HepG2 (cell line): Measurements from ENCODE around the gene ARL4D. TPM values are rescaled to one million over a fixed set of nuclear protein-coding genes. Genes with fewer than 3 reads are reported as not detected.

ENCODE experiments used
- microRNA counts: library from miRNA; unstranded; fragments of <30 nt; microRNA quantifications from one replicate; lab custom pipeline; 2015
- polyA plus RNA-seq, 8 experiments: library from polyadenylated mRNA; depleted of rRNA in 3 of 8; stranded (reverse) in 7 of 8; unstranded in 1 of 8; fragments of >200 nt; fragmentation: Illumina TruSeq in 4 of 8; extraction: Trizol in 4 of 8; gene quantifications; 2 replicates each; pipeline versions ENCODE4 v1.2.1 to v1.2.3, GENCODE V29; 2011 to 2016; ENCODE audit warnings: low read depth in 4 of 8, missing spikeins in 1 of 8, mixed read lengths in 1 of 8; ENCODE audit not compliant: insufficient read depth in 1 of 8
- small RNA-seq, 3 experiments: library from RNA; depleted of rRNA; stranded (forward); fragments of <200 nt; gene quantifications; one replicate each; pipeline ENCODE3, GENCODE V24; 2012; ENCODE audit warnings: low read depth in 2 of 3, low replicate concordance in 1 of 3; ENCODE audit not compliant: insufficient read length in 3 of 3, insufficient read depth in 2 of 3
- total RNA-seq, 5 experiments: library from RNA; depleted of rRNA; stranded (reverse); fragments of >200 nt; fragmentation: Illumina TruSeq; extraction: Trizol; gene quantifications; 2 replicates each; pipeline ENCODE4 v1.2.3, GENCODE V29; 2016; ENCODE audit warnings: low read depth in 1 of 5

ARL4D gene
- total and polyA plus RNA-seq, 2 of the 13 experiments (the other 11 are each of a cell fraction or from before 2014, with no cell fraction given), result 9.0 to 25.9 TPM

MicroRNAs encoded within 50 kb of the gene (microRNA counts, 767-probe panel; counts per million panel counts)
- not detected for microRNA hsa-miR-2117 (lab: Ali Mortazavi, UCI)

Small RNA genes within 50 kb of the gene (small RNA-seq; reads per million reads assigned to genes)
- gene RNU6-1137P (0 to 0.97 (median 0) reads per million in 3 experiments), gene RNU6-406P (0 reads per million in 3 experiments), gene RNU6-470P (0 reads per million in 3 experiments)

Other genes with a start within 250 kb of the ARL4D start
- gene NBR1, start 227.8 kb upstream of the ARL4D start, total RNA-seq (2016; rRNA removed; fragmentation: Illumina TruSeq; extraction: Trizol), result 51.7 and 79.0 TPM in 2 replicates
- gene NBR1, start 227.8 kb upstream of the ARL4D start, polyA plus RNA-seq (2011; rRNA removed), result 102 and 121 TPM in 2 replicates
- 7.3 and 16.9 TPM in 2 replicates for gene TMEM106A, start 187.1 kb upstream of the ARL4D start, total RNA-seq (2016; rRNA removed; fragmentation: Illumina TruSeq; extraction: Trizol)
- gene TMEM106A, start 187.1 kb upstream of the ARL4D start, polyA plus RNA-seq (2011; rRNA removed), result 34.9 and 35.9 TPM in 2 replicates
- gene CCDC200, start 170.4 kb upstream of the ARL4D start, total RNA-seq (2016; rRNA removed; fragmentation: Illumina TruSeq; extraction: Trizol), result not detected in 2 replicates
- gene CCDC200, start 170.4 kb upstream of the ARL4D start, polyA plus RNA-seq (2011; rRNA removed), result not detected in 2 replicates
- not detected in 2 replicates for gene RNU2-1, start 165.0 kb upstream of the ARL4D start, total RNA-seq (2016; rRNA removed; fragmentation: Illumina TruSeq; extraction: Trizol)
- not detected in 2 replicates for gene RNU2-1, start 165.0 kb upstream of the ARL4D start, polyA plus RNA-seq (2011; rRNA removed)
- 48.9 and 66.9 TPM in 2 replicates for gene DHX8, start 85.0 kb downstream of the ARL4D start, total RNA-seq (2016; rRNA removed; fragmentation: Illumina TruSeq; extraction: Trizol)
- 23.6 and 24.8 TPM in 2 replicates for gene DHX8, start 85.0 kb downstream of the ARL4D start, polyA plus RNA-seq (2011; rRNA removed)
- 126 and 128 TPM in 2 replicates for gene ETV4, start 147.3 kb downstream of the ARL4D start, total RNA-seq (2016; rRNA removed; fragmentation: Illumina TruSeq; extraction: Trizol)
- 330 and 361 TPM in 2 replicates for gene ETV4, start 147.3 kb downstream of the ARL4D start, polyA plus RNA-seq (2011; rRNA removed)